Measurements from ENCODE around the gene MTREX. TPM values are rescaled to one million over a fixed set of nuclear protein-coding genes. Genes with fewer than 3 reads are reported as not detected.

The MTREX gene
- polyA plus RNA-seq, 3 donors: 10.2 to 14.4 (median 12.2) TPM

DNA sequence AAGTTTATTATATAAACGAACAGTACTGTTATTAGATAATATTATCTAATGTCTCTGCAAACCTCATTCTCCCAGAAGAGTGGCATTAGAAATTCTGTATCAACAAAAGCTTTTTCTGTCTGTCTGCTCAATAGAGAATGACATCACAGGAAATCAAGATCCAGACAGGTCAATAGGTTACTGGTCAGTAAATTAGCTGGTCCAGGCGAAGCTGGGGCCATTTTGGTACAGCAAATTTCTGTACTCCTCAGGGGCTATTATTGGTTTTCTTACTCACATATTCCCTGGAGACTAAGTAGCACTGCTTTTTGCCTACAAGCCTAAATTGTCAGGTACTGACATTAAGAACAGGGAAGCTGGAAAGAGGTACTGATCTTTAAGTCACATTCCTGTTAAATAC, 146.5 kb downstream of the MTREX start:
- H2AFZ ChIP-seq (ENCODE audit: insufficient read depth, low read depth, low read length, poor library complexity, severe bottlenecking): no peak overlapping the region
- no peak overlapping the region for H3K4me3 ChIP-seq (replicated peaks in 1 of 3; ENCODE audit: low read depth in 2 of 3, low read length in 3 of 3)
- peaks cover 2% of the 10 kb centered on the region for H3K4me1 Mint-ChIP-seq
- H4K20me1 ChIP-seq (ENCODE audit: insufficient read depth, low read length): no peaks in the 10 kb centered on the region
- no peak overlapping the region for H3K9ac ChIP-seq (ENCODE audit: insufficient read depth, low read length, poor library complexity, severe bottlenecking)
- H3K27ac ChIP-seq (ENCODE audit: low read depth in 1 of 2, low read length in 2 of 2): no peak overlapping the region
- no peaks in the 10 kb centered on the region for H3K36me3 ChIP-seq (replicated peaks in 1 of 2; ENCODE audit: control insufficient read depth in 1 of 2, insufficient read depth in 2 of 2, low read length in 2 of 2)
- DNase-seq: no peak
- H3K79me2 ChIP-seq (ENCODE audit: insufficient read depth, low read length): no peaks in the 10 kb centered on the region
- TF ChIP-seq, protein P1, sequence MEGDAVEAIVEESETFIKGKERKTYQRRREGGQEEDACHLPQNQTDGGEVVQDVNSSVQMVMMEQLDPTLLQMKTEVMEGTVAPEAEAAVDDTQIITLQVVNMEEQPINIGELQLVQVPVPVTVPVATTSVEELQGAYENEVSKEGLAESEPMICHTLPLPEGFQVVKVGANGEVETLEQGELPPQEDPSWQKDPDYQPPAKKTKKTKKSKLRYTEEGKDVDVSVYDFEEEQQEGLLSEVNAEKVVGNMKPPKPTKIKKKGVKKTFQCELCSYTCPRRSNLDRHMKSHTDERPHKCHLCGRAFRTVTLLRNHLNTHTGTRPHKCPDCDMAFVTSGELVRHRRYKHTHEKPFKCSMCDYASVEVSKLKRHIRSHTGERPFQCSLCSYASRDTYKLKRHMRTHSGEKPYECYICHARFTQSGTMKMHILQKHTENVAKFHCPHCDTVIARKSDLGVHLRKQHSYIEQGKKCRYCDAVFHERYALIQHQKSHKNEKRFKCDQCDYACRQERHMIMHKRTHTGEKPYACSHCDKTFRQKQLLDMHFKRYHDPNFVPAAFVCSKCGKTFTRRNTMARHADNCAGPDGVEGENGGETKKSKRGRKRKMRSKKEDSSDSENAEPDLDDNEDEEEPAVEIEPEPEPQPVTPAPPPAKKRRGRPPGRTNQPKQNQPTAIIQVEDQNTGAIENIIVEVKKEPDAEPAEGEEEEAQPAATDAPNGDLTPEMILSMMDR (IDR thresholded peaks at IDR 0.05): no peak
- H3K9me3 ChIP-seq (replicated peaks in 1 of 2; ENCODE audit: control insufficient read depth in 1 of 2, insufficient read depth in 1 of 2, low read length in 2 of 2): no peaks in the 10 kb centered on the region
- no peaks in the 10 kb centered on the region for H3K36me3 Mint-ChIP-seq
- H3K27ac Mint-ChIP-seq: no peak overlapping the region
- H3K4me2 ChIP-seq (replicated peaks; ENCODE audit: extremely low read depth, low read length, poor library complexity, severe bottlenecking): no peak overlapping the region
- H3K27me3 Mint-ChIP-seq (ENCODE audit: low read depth in 3 of 3): peaks cover 0 to 2% (median 2%) of the 10 kb centered on the region in 3 donors
- intact Hi-C loops (cut with micrococcal nuclease): no loop called here
- WGBS (ENCODE audit: insufficient coverage): 100% methylated on average over 1 of the region's 2 CpGs
- no peaks in the 10 kb centered on the region for H3K4me1 ChIP-seq (ENCODE audit: control insufficient read depth in 1 of 2, insufficient read depth in 2 of 2, low read length in 2 of 2)
- H3K4me3 Mint-ChIP-seq: no peak overlapping the region
- peaks cover 0 to 2% (median 0%) of the 10 kb centered on the region in 7 donors for H3K9me3 Mint-ChIP-seq
- no peaks in the 10 kb centered on the region for H3K27me3 ChIP-seq (ENCODE audit: control insufficient read depth in 2 of 2, insufficient read depth in 2 of 2, low read length in 2 of 2)

DNA sequence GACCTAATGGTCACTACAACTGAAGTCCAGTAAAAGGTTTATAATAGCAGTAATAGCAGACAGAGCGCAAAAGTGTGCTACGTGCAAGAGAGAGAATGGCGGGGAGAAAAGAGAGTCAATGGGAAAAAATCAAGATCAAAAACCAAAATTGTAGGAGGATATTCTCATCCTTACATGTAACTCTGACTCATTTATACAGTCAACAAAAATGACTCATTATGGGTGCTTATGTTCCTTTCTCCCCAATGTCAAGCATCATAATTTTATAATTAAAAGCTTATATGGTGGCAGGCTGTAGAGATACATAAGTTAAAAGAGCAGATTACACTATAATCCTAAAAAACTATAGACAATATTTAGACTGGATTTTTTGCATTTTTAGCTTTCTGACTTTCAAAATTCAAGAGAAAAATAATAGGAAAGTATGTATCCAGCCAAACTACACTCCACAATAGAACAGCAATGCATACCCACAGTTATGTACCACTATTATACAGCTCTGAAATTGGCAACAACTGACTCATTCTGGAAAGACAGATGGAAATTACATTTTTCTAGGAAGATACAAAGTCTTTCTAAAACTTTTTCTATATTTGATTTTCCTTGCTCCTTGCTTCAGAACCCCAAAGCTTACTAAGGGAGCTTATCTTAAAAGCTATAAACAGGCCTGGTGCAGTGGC, 148.6 kb downstream of the MTREX start:
- no peak overlapping the region for H3K27ac Mint-ChIP-seq
- no peak overlapping the region for H3K4me2 ChIP-seq (replicated peaks; ENCODE audit: extremely low read depth, low read length, poor library complexity, severe bottlenecking)
- peaks cover 2% of the 10 kb centered on the region for H3K4me1 Mint-ChIP-seq
- no peaks in the 10 kb centered on the region for H4K20me1 ChIP-seq (ENCODE audit: insufficient read depth, low read length)
- peaks cover 0 to 2% (median 0%) of the 10 kb centered on the region in 7 donors for H3K9me3 Mint-ChIP-seq
- H3K27ac ChIP-seq (ENCODE audit: low read depth in 1 of 2, low read length in 2 of 2): no peak overlapping the region
- DNase-seq: no peak
- H3K4me3 Mint-ChIP-seq: no peak overlapping the region
- H3K4me3 ChIP-seq (replicated peaks in 1 of 3; ENCODE audit: low read depth in 2 of 3, low read length in 3 of 3): no peak overlapping the region
- peaks cover 2 to 3% (median 2%) of the 10 kb centered on the region in 3 donors for H3K27me3 Mint-ChIP-seq (ENCODE audit: low read depth in 3 of 3)
- no peaks in the 10 kb centered on the region for H3K27me3 ChIP-seq (ENCODE audit: control insufficient read depth in 2 of 2, insufficient read depth in 2 of 2, low read length in 2 of 2)
- TF ChIP-seq, protein P1 (IDR thresholded peaks at IDR 0.05): no peak
- H3K9me3 ChIP-seq (replicated peaks in 1 of 2; ENCODE audit: control insufficient read depth in 1 of 2, insufficient read depth in 1 of 2, low read length in 2 of 2): no peaks in the 10 kb centered on the region
- intact Hi-C loops (cut with micrococcal nuclease): no loop called here
- no peaks in the 10 kb centered on the region for H3K36me3 ChIP-seq (replicated peaks in 1 of 2; ENCODE audit: control insufficient read depth in 1 of 2, insufficient read depth in 2 of 2, low read length in 2 of 2)
- H2AFZ ChIP-seq (ENCODE audit: insufficient read depth, low read depth, low read length, poor library complexity, severe bottlenecking): no peak overlapping the region
- H3K9ac ChIP-seq (ENCODE audit: insufficient read depth, low read length, poor library complexity, severe bottlenecking): no peak overlapping the region
- no peaks in the 10 kb centered on the region for H3K4me1 ChIP-seq (ENCODE audit: control insufficient read depth in 1 of 2, insufficient read depth in 2 of 2, low read length in 2 of 2)
- H3K36me3 Mint-ChIP-seq: no peaks in the 10 kb centered on the region
- no peaks in the 10 kb centered on the region for H3K79me2 ChIP-seq (ENCODE audit: insufficient read depth, low read length)
- WGBS (ENCODE audit: insufficient coverage): no CpG with 5 or more reads among the region's 3 CpGs
